ENCODE results near the gene PXMP4. TPM values are rescaled to one million over a fixed set of nuclear protein-coding genes. Genes with fewer than 3 reads are reported as not detected.

PXMP4 gene
- total RNA-seq, 1 experiment from 2014 or later: 5.7 TPM

- Histone ChIP-seq H2BK120ac (ENCODE audit: low read depth, low read length, poor library complexity, severe bottlenecking) (no peak overlapping the region), H2BK15ac (ENCODE audit: low read depth, low read length) (no peak overlapping the region), H3K27ac (ENCODE audit: insufficient read length, low read depth, low read length) (no peak overlapping the region), H3K4me2 (ENCODE audit: insufficient read depth, insufficient read length, low read length) (no peak overlapping the region), H3K9me3 (ENCODE audit: control insufficient read depth, low read depth, low read length) (no peaks in the 10 kb centered on the region), H3K79me1 (ENCODE audit: insufficient read depth, low read depth, low read length, poor library complexity, severe bottlenecking) (no peaks in the 10 kb centered on the region), H2AK5ac (ENCODE audit: insufficient read length, low read length) (no peak overlapping the region), H4K8ac (replicated peaks; ENCODE audit: insufficient read length, low read depth, low read length) (no peak overlapping the region), H4K5ac (ENCODE audit: insufficient read length, low read depth, low read length) (no peak overlapping the region), H3K56ac (ENCODE audit: insufficient read length, low read depth, low read length) (no peak overlapping the region), H3K27me3 (ENCODE audit: insufficient read depth, low read length) (no peaks in the 10 kb centered on the region), H3K23ac (ENCODE audit: insufficient read length, low read depth, low read length) (no peak overlapping the region), H3K4me1 (ENCODE audit: insufficient read depth, low read length) (no peaks in the 10 kb centered on the region), H3K18ac (ENCODE audit: insufficient read length, low read depth, low read length) (no peak overlapping the region), H4K91ac (ENCODE audit: insufficient read length, low read depth, low read length) (no peak overlapping the region), H4K20me1 (ENCODE audit: control insufficient read depth, insufficient read depth, insufficient read length) (no peaks in the 10 kb centered on the region), H3T11ph (ENCODE audit: low read length) (no peak overlapping the region), H2BK12ac (ENCODE audit: insufficient read length, low read depth, low read length) (no peak overlapping the region), H2BK5ac (ENCODE audit: insufficient read length, low read length) (no peak overlapping the region), H3K14ac (ENCODE audit: insufficient read depth, low read length) (no peak overlapping the region), H3K79me2 (ENCODE audit: insufficient read depth, low read length) (no peaks in the 10 kb centered on the region), H3K4ac (ENCODE audit: low read depth, low read length) (no peak overlapping the region), H3K9ac (ENCODE audit: extremely low read depth, insufficient read length, low read length) (no peak overlapping the region), H2BK20ac (ENCODE audit: low read depth, low read length, poor library complexity, severe bottlenecking) (no peak overlapping the region), H3K23me2 (ENCODE audit: insufficient read length, low read depth, low read length, poor library complexity, severe bottlenecking) (peaks cover 7% of the 10 kb centered on the region), H2AFZ (ENCODE audit: low read length) (no peak overlapping the region)
- DNase-seq: no peak
- Mint-ChIP-seq H3K9me3 (no peaks in the 10 kb centered on the region; a peak in 2 of 5 replicates), H3K27ac (no peak overlapping the region), H3K4me3 (no peak overlapping the region), H3K27me3 (ENCODE audit: low read depth) (peaks cover 7% of the 10 kb centered on the region), H3K4me1 (peaks cover 3 to 5% of the 10 kb centered on the region in 2 experiments; a peak in 1 of 4 replicates), H3K36me3 (ENCODE audit: insufficient read depth in 1 of 3, low read depth in 3 of 3) (peaks cover 0 to 2% (median 0%) of the 10 kb centered on the region in 3 experiments; a peak in 2 of 7 replicates)
- TF ChIP-seq CTCF (conservative IDR thresholded peaks at IDR 0.05): no peak
- WGBS (ENCODE audit: extremely low coverage, insufficient read length, low lambda C conversion rate): no CpG with 5 or more reads among the region's 2 CpGs
Measured at GRCh38 chr20:33716498-33716897, 3.6 kb downstream of the PXMP4 start.
